ENCODE data around the gene UNC5C.
A peak's percentile ranks its signal among the peaks of the same experiment; 100 is the strongest.

The UNC5C gene

GRCh38 chr4:95516528-95517017, 32.2 kb downstream of the UNC5C start:
- no peaks in the 10 kb centered on the region for H3K36me3 ChIP-seq (ENCODE audit: control insufficient read depth in 2 of 2, insufficient read depth in 1 of 2, low read length in 2 of 2)
- no peak overlapping the region for H3K27ac ChIP-seq (ENCODE audit: extremely low read depth, low read depth, low read length)
- CTCF ChIA-PET, result no interaction called here
- POLR2A ChIA-PET, result no interaction called here
- no peak overlapping the region for H3K4me3 ChIP-seq (ENCODE audit: low read depth, low read length)
- TF ChIP-seq ZBTB20 (tag by site-specific recombination; IDR thresholded peaks at IDR 0.05) (no peak), ZBTB11 (tag by site-specific recombination; conservative IDR thresholded peaks at IDR 0.05; ENCODE audit: low read depth) (peak; percentile 44), HOXD13 (CRISPR knock-in tag; IDR thresholded peaks at IDR 0.05; ENCODE audit: borderline replicate concordance) (no peak), GLIS2 (tag by site-specific recombination; IDR thresholded peaks at IDR 0.05) (no peak)
- no peaks in the 10 kb centered on the region for H3K4me1 ChIP-seq (ENCODE audit: control insufficient read depth, insufficient read depth, low read length)
- no peaks in the 10 kb centered on the region for H3K9me3 ChIP-seq (ENCODE audit: control insufficient read depth, insufficient read depth, low read depth, low read length)

GRCh38 chr4:95515589-95515988, 33.2 kb downstream of the UNC5C start:
- Histone ChIP-seq H3K4me3 (ENCODE audit: low read depth, low read length) (no peak overlapping the region), H3K9me3 (ENCODE audit: control insufficient read depth, insufficient read depth, low read depth, low read length) (no peaks in the 10 kb centered on the region), H3K27ac (ENCODE audit: extremely low read depth, low read depth, low read length) (no peak overlapping the region), H3K36me3 (ENCODE audit: control insufficient read depth in 2 of 2, insufficient read depth in 1 of 2, low read length in 2 of 2) (no peaks in the 10 kb centered on the region), H3K4me1 (ENCODE audit: control insufficient read depth, insufficient read depth, low read length) (no peaks in the 10 kb centered on the region)
- POLR2A ChIA-PET, result no interaction called here
- CTCF ChIA-PET, result no interaction called here
- no peak for TF ChIP-seq ZNF645 (tag by site-specific recombination; IDR thresholded peaks at IDR 0.05)
- TF ChIP-seq ZNF701 (tag by site-specific recombination; IDR thresholded peaks at IDR 0.05), result no peak
- no peak for TF ChIP-seq ZNF2 (tag by site-specific recombination; IDR thresholded peaks at IDR 0.05)
- TF ChIP-seq ZNF394 (tag by site-specific recombination; IDR thresholded peaks at IDR 0.05; ENCODE audit: borderline replicate concordance), result no peak
- no peak for TF ChIP-seq ZNF791 (tag by site-specific recombination; IDR thresholded peaks at IDR 0.05)
- no peak for TF ChIP-seq ZXDB (tag by site-specific recombination; IDR thresholded peaks at IDR 0.05)
- TF ChIP-seq ZNF433 (tag by site-specific recombination; IDR thresholded peaks at IDR 0.05; ENCODE audit: low read depth), result no peak
- no peak for TF ChIP-seq ZSCAN30 (tag by site-specific recombination; IDR thresholded peaks at IDR 0.05)
- TF ChIP-seq ZNF140 (tag by site-specific recombination; IDR thresholded peaks at IDR 0.05), result no peak
- no peak for TF ChIP-seq INSM2 (tag by site-specific recombination; IDR thresholded peaks at IDR 0.05)
- no peak for TF ChIP-seq ZNF510 (tag by site-specific recombination; IDR thresholded peaks at IDR 0.05; ENCODE audit: insufficient replicate concordance)
- no peak for TF ChIP-seq ZNF174 (tag by site-specific recombination; IDR thresholded peaks at IDR 0.05)
- TF ChIP-seq ZEB2 (tag by site-specific recombination; IDR thresholded peaks at IDR 0.05), result no peak
- no peak for TF ChIP-seq ZNF157 (tag by site-specific recombination; IDR thresholded peaks at IDR 0.05)

Data from HEK293 (cell line).